GM12801 (cell line): Measurements from ENCODE around the gene TLCD3B.

Source experiments
- CTCF ChIP-seq: IDR thresholded peaks from one replicate; pipeline ENCODE4 v1.5.1; 2011; ENCODE audit warnings: control low read depth; ENCODE audit not compliant: insufficient read length; ENCODE audit errors: extremely low read depth

Gene TLCD3B

GRCh38 chr16:29978081-29978480, 53.0 kb downstream of the TLCD3B start:
- no peak for TF ChIP-seq CTCF

DNA sequence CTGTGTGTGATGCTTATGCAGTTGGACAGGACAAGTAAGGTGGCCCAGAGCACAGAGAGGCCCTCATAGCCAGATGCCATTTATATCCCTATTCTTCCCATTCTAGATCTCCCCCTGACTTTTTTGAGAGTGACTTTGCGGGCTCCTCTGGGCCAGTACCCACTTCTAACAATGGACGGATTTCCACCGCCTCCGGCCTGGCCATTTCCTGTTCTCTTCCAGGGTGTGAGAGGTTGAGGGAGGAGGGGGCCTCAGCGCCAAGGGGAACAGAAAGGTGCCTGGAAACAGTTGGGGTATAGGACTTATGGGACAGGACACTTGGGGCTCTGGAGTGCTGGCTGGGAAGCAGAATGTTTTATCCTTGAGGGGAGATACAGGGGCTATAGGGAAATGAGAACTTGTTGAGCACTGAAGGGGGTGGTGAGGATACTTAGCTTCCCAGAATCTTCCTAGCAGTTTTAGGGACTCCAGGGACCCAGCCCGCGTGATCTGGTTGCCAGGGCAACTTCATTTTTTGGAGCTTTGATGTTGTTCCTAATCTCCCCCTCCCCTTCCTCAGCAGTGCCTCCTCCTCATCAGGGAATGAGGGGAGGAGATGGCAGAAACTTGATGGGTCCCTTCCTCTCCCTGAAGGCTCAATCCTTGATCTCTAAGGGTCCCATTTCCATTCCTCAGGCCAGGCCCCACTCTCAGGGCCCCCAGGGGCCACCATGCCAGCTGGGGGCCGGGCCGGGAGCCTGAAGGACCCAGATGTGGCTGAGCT, 53.8 kb downstream of the TLCD3B start:
- no peak for TF ChIP-seq CTCF

DNA sequence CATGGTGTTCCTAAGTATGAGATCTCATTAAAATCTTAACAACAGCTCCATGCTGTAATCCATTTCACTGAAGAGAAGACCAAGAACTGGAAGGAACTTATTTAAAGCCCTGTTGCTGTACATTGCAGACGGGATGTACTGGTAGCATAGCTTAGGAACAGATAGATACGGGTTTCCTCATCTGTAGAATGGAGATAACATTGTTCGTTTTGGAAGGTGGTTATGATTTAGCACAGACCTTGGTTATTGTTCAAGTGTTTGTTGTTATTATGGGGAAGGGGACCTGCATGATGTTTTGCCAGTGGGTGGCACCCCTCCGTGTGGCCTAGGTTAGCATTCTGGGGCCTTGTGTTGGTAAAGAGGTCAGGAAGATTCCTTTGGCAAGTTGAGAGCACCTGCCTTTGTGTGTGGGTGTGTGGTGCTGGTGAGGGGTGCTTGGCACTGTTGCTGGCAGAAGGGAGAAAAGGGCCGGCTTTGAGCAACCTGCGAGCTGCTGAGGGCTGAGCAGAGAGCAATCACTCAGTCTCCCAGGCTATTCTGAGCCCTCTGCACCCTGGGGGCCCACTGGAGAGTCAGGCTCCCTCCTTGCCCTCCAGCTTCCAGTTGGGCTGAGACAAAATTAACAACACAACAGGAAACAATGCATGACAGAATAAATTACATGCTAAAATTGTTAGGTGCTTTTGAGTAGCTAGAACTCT, 55.1 kb downstream of the TLCD3B start:
- no peak for TF ChIP-seq CTCF

DNA sequence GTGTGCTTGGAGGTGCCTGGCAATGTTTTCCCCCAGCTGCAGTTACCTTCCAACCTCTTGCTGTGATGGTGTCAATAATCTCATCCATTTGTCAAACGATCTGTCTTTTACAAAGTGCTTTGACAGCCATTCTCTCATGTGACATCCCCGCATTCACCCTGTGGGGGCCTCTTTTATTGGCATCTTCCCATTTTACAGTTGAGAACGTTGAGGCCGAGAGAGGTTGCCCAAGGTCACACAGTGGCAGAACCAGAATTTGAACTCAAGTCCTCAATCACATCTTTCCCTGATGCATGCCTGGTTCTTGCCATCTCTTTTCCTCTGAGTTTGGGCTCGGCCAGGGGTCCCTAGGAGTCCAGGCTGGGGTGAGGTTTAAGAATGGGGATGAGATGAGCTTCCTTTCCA, 55.9 kb downstream of the TLCD3B start:
- no peak for TF ChIP-seq CTCF
